C4-2B (cell line): Measurements from ENCODE around the gene CLDN11.

Source experiments
- ZFX ChIP-seq: fragments of 450-650 bp; IDR thresholded peaks from 2 replicates; pipeline ENCODE4 v1.6.1; 2017
- TF ChIP-seq, protein P1 (sequence below): fragments of 450-650 bp; conservative IDR thresholded peaks from 2 replicates; pipeline ENCODE4 v1.5.1; 2017; ENCODE audit warnings: mild to moderate bottlenecking

DNA sequence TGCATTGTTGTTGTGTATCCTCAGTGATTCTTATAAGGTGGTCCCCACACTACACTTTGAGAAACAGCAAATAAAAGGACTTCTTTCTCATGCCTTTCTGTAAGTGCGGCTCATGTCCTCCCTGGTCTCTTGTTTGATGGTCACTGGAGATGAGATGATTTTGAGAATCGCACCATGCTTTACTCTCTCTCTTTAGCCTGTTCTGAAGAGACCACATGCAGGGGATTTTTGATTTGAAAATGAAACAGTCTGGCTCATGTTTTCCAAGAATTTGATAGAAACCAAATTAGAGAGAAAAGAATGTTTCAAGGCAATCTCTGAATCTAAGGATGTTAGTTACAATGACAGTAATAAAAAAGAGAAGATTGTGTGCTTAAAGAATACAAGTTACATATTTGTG lies 18.0 kb downstream of the CLDN11 start:
- TF ChIP-seq, protein P1, sequence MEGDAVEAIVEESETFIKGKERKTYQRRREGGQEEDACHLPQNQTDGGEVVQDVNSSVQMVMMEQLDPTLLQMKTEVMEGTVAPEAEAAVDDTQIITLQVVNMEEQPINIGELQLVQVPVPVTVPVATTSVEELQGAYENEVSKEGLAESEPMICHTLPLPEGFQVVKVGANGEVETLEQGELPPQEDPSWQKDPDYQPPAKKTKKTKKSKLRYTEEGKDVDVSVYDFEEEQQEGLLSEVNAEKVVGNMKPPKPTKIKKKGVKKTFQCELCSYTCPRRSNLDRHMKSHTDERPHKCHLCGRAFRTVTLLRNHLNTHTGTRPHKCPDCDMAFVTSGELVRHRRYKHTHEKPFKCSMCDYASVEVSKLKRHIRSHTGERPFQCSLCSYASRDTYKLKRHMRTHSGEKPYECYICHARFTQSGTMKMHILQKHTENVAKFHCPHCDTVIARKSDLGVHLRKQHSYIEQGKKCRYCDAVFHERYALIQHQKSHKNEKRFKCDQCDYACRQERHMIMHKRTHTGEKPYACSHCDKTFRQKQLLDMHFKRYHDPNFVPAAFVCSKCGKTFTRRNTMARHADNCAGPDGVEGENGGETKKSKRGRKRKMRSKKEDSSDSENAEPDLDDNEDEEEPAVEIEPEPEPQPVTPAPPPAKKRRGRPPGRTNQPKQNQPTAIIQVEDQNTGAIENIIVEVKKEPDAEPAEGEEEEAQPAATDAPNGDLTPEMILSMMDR: no peak
- no peak for TF ChIP-seq ZFX
